H1 (cell line): Measurements from ENCODE around the gene TLCD2. TPM values are rescaled to one million over a fixed set of nuclear protein-coding genes. Genes with fewer than 3 reads are reported as not detected.

ENCODE experiments used
- CTCF ChIA-PET: fragments of 300-600 bp; sonication (Branson Sonifier 250); formaldehyde crosslinking; loops from one replicate; lab custom pipeline; 2021; ENCODE audit not compliant: partially characterized antibody; lab: Charles Lee
- POLR2A ChIA-PET: fragments of 300-600 bp; sonication (Branson Sonifier 250); formaldehyde crosslinking; loops from one replicate; lab custom pipeline; 2021; ENCODE audit warnings: inconsistent platforms; ENCODE audit not compliant: partially characterized antibody; lab: Charles Lee
- DNase-seq, 2 experiments: peaks; one replicate each; pipeline versions ENCODE4 v3.0.0 to v3.0.0-alpha.2; 2010 to 2022; ENCODE audit warnings: low spot score in 2 of 2, low read depth in 1 of 2, mixed read lengths in 1 of 2
- FAIRE-seq: peaks from 2 replicates; lab custom pipeline; 2011; peaks lifted over from hg19 to GRCh38; lab: Jason Lieb, UNC
- H2AFZ ChIP-seq: 2 replicates; pipeline ENCODE4 v1.8.1; 2012; ENCODE audit warnings: low read length, inconsistent platforms
- H2AK5ac ChIP-seq: 2 replicates; pipeline ENCODE4 v1.6.1; 2013; ENCODE audit warnings: low read depth, low read length
- H2BK120ac ChIP-seq: replicated peaks from 2 replicates; pipeline ENCODE3; 2013; ENCODE audit warnings: low read depth, low read length, inconsistent platforms
- H2BK12ac ChIP-seq: 2 replicates; pipeline ENCODE4 v1.6.1; 2013; ENCODE audit warnings: low read depth, low read length
- H2BK15ac ChIP-seq: 2 replicates; pipeline ENCODE4 v1.6.1; 2013; ENCODE audit warnings: low read length
- H2BK20ac ChIP-seq: 2 replicates; pipeline ENCODE4 v1.6.1; 2013; ENCODE audit warnings: low read length
- H2BK5ac ChIP-seq: 2 replicates; pipeline ENCODE4 v1.6.1; 2013; ENCODE audit warnings: low read depth, low read length
- H3K14ac ChIP-seq: 2 replicates; pipeline ENCODE4 v1.6.1; 2013; ENCODE audit warnings: inconsistent platforms; ENCODE audit not compliant: insufficient read length
- H3K18ac ChIP-seq: 2 replicates; pipeline ENCODE4 v1.6.1; 2013; ENCODE audit warnings: low read length; ENCODE audit errors: extremely low read depth
- H3K23ac ChIP-seq: 2 replicates; pipeline ENCODE4 v1.6.1; 2013; ENCODE audit warnings: inconsistent platforms; ENCODE audit not compliant: insufficient read length
- H3K23me2 ChIP-seq: 2 replicates; pipeline ENCODE4 v1.6.1; 2013; ENCODE audit warnings: low read depth, low read length
- H3K27ac ChIP-seq: 2 replicates; pipeline ENCODE4 v1.6.1; 2011; ENCODE audit warnings: low read depth, low read length, inconsistent platforms
- H3K27me3 ChIP-seq, 4 experiments: replicated peaks in 1 of 4; 1 replicate in 1 of 4; 2 replicates in 3 of 4; pipeline versions ENCODE4 v1.6.1 to v1.8.1; 2011 to 2013; ENCODE audit warnings: low read length in 3 of 4, mild to moderate bottlenecking in 3 of 4, inconsistent platforms in 2 of 4, mixed read lengths in 2 of 4, moderate library complexity in 1 of 4; ENCODE audit not compliant: control insufficient read depth in 3 of 4, insufficient read depth in 3 of 4; ENCODE audit errors: extremely low read depth in 1 of 4
- H3K36me3 ChIP-seq, 4 experiments: 2 replicates each; pipeline versions ENCODE4 v1.6.1 to v1.8.1; 2011 to 2013; ENCODE audit warnings: mild to moderate bottlenecking in 4 of 4, low read length in 3 of 4, moderate library complexity in 2 of 4, control low read depth in 1 of 4, inconsistent platforms in 1 of 4; ENCODE audit not compliant: insufficient read depth in 4 of 4, control insufficient read depth in 2 of 4
- H3K4ac ChIP-seq: replicated peaks from 2 replicates; pipeline ENCODE3; 2013; ENCODE audit warnings: low read length, low read depth, mixed read lengths, inconsistent platforms; ENCODE audit not compliant: insufficient read length
- H3K4me1 ChIP-seq, 4 experiments: replicated peaks in 1 of 4; 1 replicate in 1 of 4; 2 replicates in 3 of 4; pipeline versions ENCODE4 v1.6.1 to v1.8.1; 2011 to 2013; ENCODE audit warnings: low read length in 3 of 4, inconsistent platforms in 2 of 4, mixed read lengths in 1 of 4; ENCODE audit not compliant: insufficient read depth in 4 of 4, control insufficient read depth in 3 of 4
- H3K4me2 ChIP-seq, 2 experiments: 2 replicates each; pipeline versions ENCODE4 v1.6.1 to v1.8.1; 2011 to 2013; ENCODE audit warnings: low read depth in 2 of 2, low read length in 2 of 2, control low read depth in 1 of 2, inconsistent platforms in 1 of 2, mild to moderate bottlenecking in 1 of 2; ENCODE audit not compliant: insufficient read depth in 1 of 2
- H3K4me3 ChIP-seq, 4 experiments: fragments of 200-600, 300-600 bp in 1 of 4; sonication (generic), shearing (Covaris generic), sonication (Bioruptor Twin) in 1 of 4; 2 replicates each; pipeline versions ENCODE4 v1.5.1 to v1.8.1; 2011 to 2016; ENCODE audit warnings: low read length in 4 of 4, low read depth in 3 of 4, control low read depth in 2 of 4, inconsistent platforms in 2 of 4, mild to moderate bottlenecking in 2 of 4, mixed read lengths in 1 of 4, moderate library complexity in 1 of 4; ENCODE audit not compliant: insufficient read depth in 2 of 4; ENCODE audit errors: extremely low read depth in 1 of 4
- H3K56ac ChIP-seq: replicated peaks from 2 replicates; pipeline ENCODE3; 2013; ENCODE audit warnings: low read depth, mild to moderate bottlenecking, mixed read lengths, low read length, inconsistent platforms; ENCODE audit not compliant: insufficient read length
- H3K79me1 ChIP-seq: 2 replicates; pipeline ENCODE4 v1.6.1; 2013; ENCODE audit warnings: low read depth, low read length, control low read depth
- H3K79me2 ChIP-seq, 2 experiments: 2 replicates each; pipeline versions ENCODE4 v1.6.1 to v1.8.1; 2012 to 2013; ENCODE audit warnings: low read length in 2 of 2, mild to moderate bottlenecking in 2 of 2, inconsistent platforms in 1 of 2; ENCODE audit not compliant: insufficient read depth in 2 of 2, control insufficient read depth in 1 of 2
- H3K9ac ChIP-seq, 4 experiments: replicated peaks in 1 of 4; 1 replicate in 1 of 4; 2 replicates in 3 of 4; pipeline versions ENCODE4 v1.6.1 to v1.8.1; 2011 to 2013; ENCODE audit warnings: low read depth in 3 of 4, low read length in 3 of 4, control low read depth in 2 of 4, mild to moderate bottlenecking in 2 of 4, moderate library complexity in 2 of 4, inconsistent platforms in 1 of 4; ENCODE audit errors: extremely low read depth in 1 of 4
- H3K9me3 ChIP-seq, 2 experiments: 2 replicates each; pipeline versions ENCODE4 v1.6.1 to v1.8.1; 2012 to 2013; ENCODE audit warnings: mild to moderate bottlenecking in 2 of 2, moderate library complexity in 2 of 2, control low read depth in 1 of 2, inconsistent platforms in 1 of 2, low read depth in 1 of 2, low read length in 1 of 2, mixed read lengths in 1 of 2; ENCODE audit not compliant: insufficient read depth in 2 of 2
- H4K20me1 ChIP-seq, 2 experiments: replicated peaks in 1 of 2; 2 replicates each; pipeline versions ENCODE3 to v1.8.1; 2011 to 2013; ENCODE audit warnings: inconsistent platforms in 2 of 2, low read length in 2 of 2, mild to moderate bottlenecking in 1 of 2; ENCODE audit not compliant: insufficient read depth in 2 of 2, control insufficient read depth in 1 of 2
- H4K5ac ChIP-seq: 2 replicates; pipeline ENCODE4 v1.6.1; 2013; ENCODE audit warnings: low read length, low read depth, mixed read lengths, inconsistent platforms; ENCODE audit not compliant: insufficient read length
- H4K8ac ChIP-seq: 2 replicates; pipeline ENCODE4 v1.8.0; 2013; ENCODE audit warnings: mild to moderate bottlenecking, moderate library complexity, low read length, inconsistent platforms; ENCODE audit not compliant: insufficient read depth; ENCODE audit errors: extremely low read depth
- H4K91ac ChIP-seq: replicated peaks from 2 replicates; pipeline ENCODE3; 2013; ENCODE audit warnings: low read length, mixed read lengths, inconsistent platforms; ENCODE audit not compliant: insufficient read length
- ATF3 ChIP-seq: IDR thresholded peaks from 2 replicates; pipeline ENCODE4 v1.6.1; 2011; ENCODE audit warnings: low read depth, mild to moderate bottlenecking, low read length; ENCODE audit not compliant: insufficient read depth
- BCL11A ChIP-seq, 2 experiments: IDR thresholded peaks; one replicate each; pipeline ENCODE4 v1.6.1; 2011; ENCODE audit warnings: low read depth in 2 of 2, low read length in 2 of 2, mild to moderate bottlenecking in 2 of 2
- BRCA1 ChIP-seq: IDR thresholded peaks from 2 replicates; pipeline ENCODE4 v1.6.1; 2012; ENCODE audit warnings: low read depth, low read length, improper control_type of control experiment
- CEBPB ChIP-seq: IDR thresholded peaks from 2 replicates; pipeline ENCODE4 v1.6.1; 2012; ENCODE audit warnings: low read depth, low read length
- EP300 ChIP-seq, 2 experiments: IDR thresholded peaks; 1 replicate in 1 of 2; 2 replicates in 1 of 2; pipeline ENCODE4 v1.6.1; 2011 to 2012; ENCODE audit warnings: low read depth in 2 of 2, low read length in 2 of 2, mild to moderate bottlenecking in 2 of 2, borderline replicate concordance in 1 of 2, inconsistent platforms in 1 of 2, moderate library complexity in 1 of 2
- POU5F1 ChIP-seq: IDR thresholded peaks from 2 replicates; pipeline ENCODE4 v1.6.1; 2011; ENCODE audit warnings: low read depth, mild to moderate bottlenecking, low read length, moderate library complexity
- SAP30 ChIP-seq: fragments of 300-600 bp; sonication (generic); IDR thresholded peaks from 2 replicates; pipeline ENCODE4 v1.7.1; 2012; ENCODE audit warnings: low read length, moderate library complexity, mild to moderate bottlenecking, inconsistent platforms; ENCODE audit not compliant: insufficient read depth, insufficient replicate concordance
- SIN3A ChIP-seq, 2 experiments: IDR thresholded peaks in 1 of 2; conservative IDR thresholded peaks in 1 of 2; 2 replicates each; pipeline ENCODE4 v1.6.1; 2011 to 2012; ENCODE audit warnings: low read length in 2 of 2, improper control_type of control experiment in 1 of 2, low read depth in 1 of 2, mild to moderate bottlenecking in 1 of 2
- SP1 ChIP-seq: IDR thresholded peaks from 2 replicates; pipeline ENCODE4 v1.6.1; 2011; ENCODE audit warnings: low read depth, low read length
- TCF12 ChIP-seq: IDR thresholded peaks from 2 replicates; pipeline ENCODE4 v1.6.1; 2011; ENCODE audit warnings: low read depth, mild to moderate bottlenecking, low read length
- WGBS, 2 experiments: shearing (Covaris generic) in 1 of 2; methylation state at CpG; one replicate each; pipeline versions ENCODE4 v1.1.6 to v1.1.7; 2013 to 2015; ENCODE audit warnings: low lambda C conversion rate in 2 of 2, mixed read lengths in 2 of 2, inconsistent platforms in 1 of 2, low coverage in 1 of 2, missing lambda C conversion rate in 1 of 2; ENCODE audit not compliant: insufficient replicate concordance in 2 of 2, insufficient coverage in 1 of 2, insufficient read length in 1 of 2; ENCODE audit errors: extremely low coverage in 1 of 2, missing lambda C conversion rate in 1 of 2; 5-methylcytosine and 5-hydroxymethylcytosine counted together
- polyA plus RNA-seq, 7 experiments: library from polyadenylated mRNA; depleted of rRNA in 3 of 7; stranded (reverse) in 5 of 7; unstranded in 2 of 7; fragments of >200 nt in 5 of 7; fragments of 200-250 nt in 2 of 7; gene quantifications; 1 replicate in 5 of 7; 2 replicates in 1 of 7; 4 replicates in 1 of 7; pipeline versions ENCODE4 v1.2.1 to v1.2.3, GENCODE V29; 2011 to 2013; ENCODE audit warnings: missing spikeins in 2 of 7, mixed read lengths in 2 of 7
- total RNA-seq: library from RNA; stranded (reverse); fragmentation: NEBNext Ultra II Directional; extraction: Animal tissue kit (Norgen Biotek cat#: 25700); gene quantifications from 2 replicates; pipeline ENCODE4 v1.2.1, GENCODE V29; 2021

Gene TLCD2
- total and polyA plus RNA-seq, 2 of the 8 experiments (the other 6 are each of a cell fraction or from before 2014, with no cell fraction given): 0.47 to 1.4 TPM

DNA sequence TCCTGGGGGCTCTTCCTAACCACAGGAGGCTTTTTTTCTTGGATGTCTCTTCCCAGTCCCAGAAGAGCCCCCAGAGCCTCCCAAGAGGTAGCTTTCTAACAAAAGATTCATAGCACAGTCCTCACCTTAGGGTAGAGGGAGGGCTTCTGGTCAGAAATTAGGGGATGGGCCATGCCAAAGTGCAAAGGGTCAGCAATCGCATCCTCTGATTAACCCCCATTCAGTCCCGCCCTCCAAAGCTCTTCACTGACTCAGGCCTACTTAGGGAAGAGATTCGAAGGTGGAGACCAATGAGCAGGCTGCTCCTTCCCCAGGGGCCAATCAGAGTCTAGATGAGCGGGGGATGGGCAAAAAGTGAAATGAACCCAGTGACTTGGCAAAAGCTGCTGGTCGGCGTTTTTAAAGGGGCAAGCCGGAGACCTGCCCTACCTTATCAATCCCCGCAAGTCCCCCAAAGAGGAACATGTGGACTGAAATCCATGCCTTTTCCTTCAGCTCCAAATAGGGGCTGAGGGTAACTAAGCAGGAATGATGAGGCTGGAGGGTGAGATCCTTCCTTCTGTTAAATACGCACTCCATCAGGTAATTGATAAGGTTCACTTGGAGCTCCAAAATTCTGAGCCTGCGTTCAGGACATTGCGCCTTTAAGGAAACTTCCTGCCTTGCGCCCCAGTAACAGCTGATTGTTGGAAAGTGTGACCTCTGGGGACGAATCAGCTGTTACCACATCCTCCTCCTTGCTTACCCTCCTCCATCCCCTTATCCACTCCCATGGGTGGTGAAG lies 6.9 kb upstream of the TLCD2 start:
- no peaks in the 10 kb centered on the region for H3K9me3 ChIP-seq
- H3K36me3 ChIP-seq: no peaks in the 10 kb centered on the region
- H3K27me3 ChIP-seq: no peaks in the 10 kb centered on the region
- ChIA-PET CTCF (interaction anchor here (0.6 to 6.9 kb wide), 10 partner anchors 11 to 148 kb away, joined by 3 to 117 read pairs (median 4); partner anchors contain the start of gene RILP), POLR2A (interaction anchor here (0.6 to 2.6 kb wide), 38 partner anchors 8 to 682 kb away, joined by 3 to 31 read pairs (median 5); partner anchors contain the start of genes MYO1C, PRPF8, RILP and RPA1)
- H3K79me1 ChIP-seq: peaks cover 7% of the 10 kb centered on the region; the same call in 1 of the 2 replicates
- peaks cover 0 to 16% (median 12%) of the 10 kb centered on the region in 4 experiments; a peak in 6 of 7 replicates for H3K4me1 ChIP-seq
- peaks cover 17% of the 10 kb centered on the region for H3K23me2 ChIP-seq
- peak overlapping the region; percentile 97 for H4K5ac ChIP-seq
- peak overlapping the region; percentile 97 for H3K56ac ChIP-seq
- H3K23ac ChIP-seq: no peak overlapping the region
- peak overlapping the region; percentile 87 to 97 for H3K4me2 ChIP-seq
- H2BK120ac ChIP-seq: peak overlapping the region; percentile 86
- H2AFZ ChIP-seq: peak overlapping the region; percentile 93
- DNase-seq (peak; percentile 93 to 95), FAIRE-seq (peak; percentile 95)
- 0% methylated on average over 13 of the region's 13 CpGs; no CpG with 5 or more reads in 1 of the 2 experiments for WGBS, 2 experiments
- peaks cover 0 to 7% of the 10 kb centered on the region in 2 experiments for H4K20me1 ChIP-seq
- H3K27ac ChIP-seq: peak overlapping the region; percentile 94
- H2BK5ac ChIP-seq: peak overlapping the region; percentile 99
- peak overlapping the region; percentile 83 for H2BK15ac ChIP-seq
- H2AK5ac ChIP-seq: peak overlapping the region; percentile 89; the same call in 1 of the 2 replicates
- H3K79me2 ChIP-seq: no peaks in the 10 kb centered on the region
- H3K4me3 ChIP-seq: peak overlapping the region; percentile 73 to 94 (median 78)
- H3K14ac ChIP-seq: no peak overlapping the region
- peak overlapping the region; percentile 93; the same call in 1 of the 2 replicates for H2BK20ac ChIP-seq
- H4K91ac ChIP-seq: peak overlapping the region; percentile 98
- H3K9ac ChIP-seq: peak overlapping the region; percentile 39 to 89 (median 85)
- H3K4ac ChIP-seq: peak overlapping the region; percentile 88
- peak overlapping the region; percentile 91 for H2BK12ac ChIP-seq
- H3K18ac ChIP-seq: peak overlapping the region; percentile 99
- H4K8ac ChIP-seq: no peak overlapping the region
- TF ChIP-seq BCL11A (IDR thresholded peaks at IDR 0.05; ENCODE audit: low read depth in 2 of 2, low read length in 2 of 2) (no peak), SIN3A (conservative IDR thresholded peaks at IDR 0.05 in 1 of 2, IDR thresholded peaks at IDR 0.05 in 1 of 2; ENCODE audit: low read depth in 1 of 2, low read length in 2 of 2) (peak; percentile 94 to 96), EP300 (IDR thresholded peaks at IDR 0.05; ENCODE audit: borderline replicate concordance in 1 of 2, low read depth in 2 of 2, low read length in 2 of 2) (peak in 1 of 2 experiments; percentile 45; a peak in 1 of 3 replicates), POU5F1 (no peak), TCF12 (no peak), SP1 (peak; percentile 94), ATF3 (no peak), SAP30 (peak; percentile 66), BRCA1 (no peak), CEBPB (no peak)
